ENCODE results near the gene FADS2. TPM values are rescaled to one million over a fixed set of nuclear protein-coding genes. Genes with fewer than 3 reads are reported as not detected.

Gene FADS2
- total and polyA plus RNA-seq, 4 donors = 44.5 to 165 (median 78.8) TPM

DNA sequence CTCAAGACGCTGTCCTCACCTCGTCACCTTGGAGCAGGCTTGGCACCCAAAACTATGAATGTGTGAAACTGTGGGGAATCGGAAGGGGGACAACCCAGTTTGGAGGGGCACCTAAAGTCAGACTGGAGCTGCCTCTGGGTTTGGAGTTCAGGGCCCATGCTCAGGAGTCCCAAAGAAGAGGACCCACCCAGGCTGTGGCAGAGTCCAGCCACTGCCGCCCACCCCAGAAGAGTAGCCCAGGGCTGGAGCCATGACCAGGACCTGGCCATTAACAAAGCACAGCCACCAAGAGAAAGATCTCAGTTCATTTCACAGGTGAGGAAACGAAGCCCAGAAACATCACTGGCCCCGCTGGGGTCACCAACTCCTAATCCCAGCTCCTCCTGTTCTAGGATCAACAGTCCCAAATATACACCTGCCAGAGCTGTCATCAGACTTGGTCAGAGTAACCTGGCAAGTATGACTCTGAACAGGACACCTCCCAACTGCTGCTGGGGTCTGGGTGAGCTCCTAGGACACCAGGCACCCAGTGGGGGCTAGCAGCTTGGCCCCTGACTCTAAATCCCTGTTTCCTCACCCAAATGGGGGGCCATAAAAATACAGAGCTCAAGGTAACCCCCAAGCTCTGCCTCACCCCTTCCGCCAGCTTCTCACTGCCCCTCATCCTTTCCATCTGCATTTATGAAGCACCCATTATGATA, 86.5 kb downstream of the FADS2 start:
- no peak for ATAC-seq (ENCODE audit: insufficient read depth, low FRiP score)
- DNase-seq = no peak
- Histone ChIP-seq H3K9ac (ENCODE audit: insufficient read depth in 1 of 2, low read length in 2 of 2) (no peak overlapping the region), H3K27me3 (ENCODE audit: control insufficient read depth in 3 of 3, insufficient read depth in 3 of 3, low read length in 2 of 3) (peaks cover 0 to 13% (median 0%) of the 10 kb centered on the region in 3 donors), H3K4me3 (no peak overlapping the region), H3K4me1 (ENCODE audit: control insufficient read depth in 5 of 5, insufficient read depth in 5 of 5, low read length in 5 of 5) (peaks cover 0 to 36% (median 20%) of the 10 kb centered on the region in 5 donors), H3K36me3 (ENCODE audit: control insufficient read depth in 4 of 4, insufficient read depth in 4 of 4, low read length in 4 of 4) (no peaks in the 10 kb centered on the region), H3K9me3 (ENCODE audit: control insufficient read depth in 4 of 4, insufficient read depth in 3 of 4, low read length in 3 of 4) (no peaks in the 10 kb centered on the region), H3K27ac (ENCODE audit: low read depth in 1 of 2, low read length in 1 of 2) (no peak overlapping the region)
- TF ChIP-seq CTCF (IDR thresholded peaks at IDR 0.05; ENCODE audit: control extremely low read depth, extremely low read depth) = no peak
- 91 to 93% methylated on average over 7 of the region's 7 CpGs for WGBS, 2 donors

GRCh38 chr11:61916737-61917333, 88.7 kb downstream of the FADS2 start:
- TF ChIP-seq CTCF (IDR thresholded peaks at IDR 0.05; ENCODE audit: control extremely low read depth, extremely low read depth) = no peak
- 5 to 7% methylated on average over 19 to 32 of the region's 32 CpGs for WGBS, 2 donors
- Histone ChIP-seq H3K36me3 (ENCODE audit: control insufficient read depth in 4 of 4, insufficient read depth in 4 of 4, low read length in 4 of 4) (no peaks in the 10 kb centered on the region), H3K27ac (ENCODE audit: low read depth in 1 of 2, low read length in 1 of 2) (peak overlapping the region in 1 of 2 donors; percentile 41), H3K4me1 (ENCODE audit: control insufficient read depth in 5 of 5, insufficient read depth in 5 of 5, low read length in 5 of 5) (peaks cover 0 to 16% (median 9%) of the 10 kb centered on the region in 5 donors), H3K27me3 (ENCODE audit: control insufficient read depth in 3 of 3, insufficient read depth in 3 of 3, low read length in 2 of 3) (peaks cover 0 to 18% (median 0%) of the 10 kb centered on the region in 3 donors), H3K4me3 (peak overlapping the region; percentile 49), H3K9me3 (ENCODE audit: control insufficient read depth in 4 of 4, insufficient read depth in 3 of 4, low read length in 3 of 4) (no peaks in the 10 kb centered on the region), H3K9ac (ENCODE audit: insufficient read depth in 1 of 2, low read length in 2 of 2) (no peak overlapping the region)
- DNase-seq (no peak), ATAC-seq (ENCODE audit: insufficient read depth, low FRiP score) (no peak)

Small RNA genes lying within 50 kb of the gene (small RNA-seq; reads per million reads assigned to genes)
- not detected for gene MIR6746 (ENCODE audit: low replicate concordance)

Other genes starting within 250 kb of the FADS2 start
- 1 to 10 TPM; 2.8 to 4.8 TPM for gene SYT7, start 247.2 kb upstream of the FADS2 start, total RNA-seq
- 10 to 100 TPM in 1 of 2 donors, 1 to 10 TPM in 1; 1.7 to 10.6 TPM for gene SYT7, start 247.2 kb upstream of the FADS2 start, polyA plus RNA-seq
- gene DAGLA, start 147.9 kb upstream of the FADS2 start, total RNA-seq = 1 to 10 TPM; 1.5 to 7.5 TPM
- 1 to 10 TPM; 2.9 to 3.0 TPM for gene DAGLA, start 147.9 kb upstream of the FADS2 start, polyA plus RNA-seq
- 10 to 100 TPM; 27.1 to 41.2 TPM for gene MYRF, start 75.7 kb upstream of the FADS2 start, total RNA-seq
- 10 to 100 TPM; 11.9 to 23.3 TPM for gene MYRF, start 75.7 kb upstream of the FADS2 start, polyA plus RNA-seq
- gene TMEM258, start 35.7 kb upstream of the FADS2 start, total RNA-seq = 100 to 1,000 TPM in 1 of 2 donors, 10 to 100 TPM in 1; 43.9 to 118 TPM
- gene TMEM258, start 35.7 kb upstream of the FADS2 start, polyA plus RNA-seq = 100 to 1,000 TPM; 208 to 229 TPM
- 10 to 100 TPM in 1 of 2 donors, 1 to 10 TPM in 1; 6.4 to 13.2 TPM for gene FEN1, start 35.4 kb upstream of the FADS2 start, total RNA-seq
- gene FEN1, start 35.4 kb upstream of the FADS2 start, polyA plus RNA-seq = 10 to 100 TPM in 1 of 2 donors, 1 to 10 TPM in 1; 7.7 to 12.6 TPM
- gene FADS1, start 11.3 kb upstream of the FADS2 start, total RNA-seq = 100 to 1,000 TPM in 1 of 2 donors, 10 to 100 TPM in 1; 35.7 to 102 TPM
- 10 to 100 TPM; 35.1 to 54.3 TPM for gene FADS1, start 11.3 kb upstream of the FADS2 start, polyA plus RNA-seq
- 10 to 100 TPM; 12.3 to 64.8 TPM for gene FADS3, start 63.2 kb downstream of the FADS2 start, total RNA-seq
- gene FADS3, start 63.2 kb downstream of the FADS2 start, polyA plus RNA-seq = 10 to 100 TPM; 52.7 to 56.2 TPM
- 10 to 100 TPM in 1 of 2 donors, 1 to 10 TPM in 1; 8.8 to 10.9 TPM for gene RAB3IL1, start 89.3 kb downstream of the FADS2 start, total RNA-seq
- gene RAB3IL1, start 89.3 kb downstream of the FADS2 start, polyA plus RNA-seq = 10 to 100 TPM in 1 of 2 donors, 1 to 10 TPM in 1; 6.7 to 20.8 TPM
- gene BEST1, start 122.1 kb downstream of the FADS2 start, total RNA-seq = 10 to 100 TPM in 1 of 2 donors, 1 to 10 TPM in 1; 4.9 to 16.6 TPM
- gene BEST1, start 122.1 kb downstream of the FADS2 start, polyA plus RNA-seq = 10 to 100 TPM in 1 of 2 donors, 1 to 10 TPM in 1; 6.1 to 27.3 TPM
- 1,000 to 10,000 TPM; 1,737 to 4,072 TPM for gene FTH1, start 139.3 kb downstream of the FADS2 start, total RNA-seq
- gene FTH1, start 139.3 kb downstream of the FADS2 start, polyA plus RNA-seq = over 10,000 TPM in 1 of 2 donors, 1,000 to 10,000 TPM in 1; 6,299 to 24,273 TPM